Mucosa of descending colon (tissue), 3 donors: Measurements from ENCODE around the gene LRRC70. TPM values are rescaled to one million over a fixed set of nuclear protein-coding genes. Genes with fewer than 3 reads are reported as not detected.

ENCODE experiments used
- ATAC-seq: fragments of 200-7000 bp; cut with Tn5 transposase; one replicate; pipeline ENCODE4 v1.9.1; 2020; ENCODE audit warnings: mild to moderate bottlenecking, moderate library complexity
- DNase-seq, 3 donors: peaks; one replicate each; pipeline ENCODE4 v3.0.0-alpha.2; 2020
- H3K36me3 ChIP-seq: fragments of 200-600 bp; one replicate; pipeline ENCODE4 v1.8.0; 2021; ENCODE audit warnings: low read depth, mild to moderate bottlenecking
- H3K4me1 ChIP-seq: fragments of 200-600 bp; one replicate; pipeline ENCODE4 v1.8.0; 2021; ENCODE audit warnings: low read depth, mild to moderate bottlenecking
- H3K4me3 ChIP-seq: fragments of 200-600 bp; one replicate; pipeline ENCODE4 v1.8.0; 2021; ENCODE audit warnings: mild to moderate bottlenecking
- H3K9me3 ChIP-seq: fragments of 200-600 bp; one replicate; pipeline ENCODE4 v1.8.0; 2021; ENCODE audit warnings: mild to moderate bottlenecking
- CTCF ChIP-seq: fragments of 200-600 bp; IDR thresholded peaks from one replicate; pipeline ENCODE4 v1.8.0; 2022; ENCODE audit warnings: antibody characterized with exemption, mild to moderate bottlenecking
- intact Hi-C, 2 donors: fragments of 100-400 bp; cut with DNase I in 1 of 2; cut with micrococcal nuclease in 1 of 2; formaldehyde crosslinking; loops; one replicate each; pipeline versions ENCODE4 v1.11.0 to v1.11.1; 2022; cut with DNase I, micrococcal nuclease
- total RNA-seq, 3 donors: library from RNA; stranded (reverse); fragmentation: NEBNext Ultra II Directional in 2 of 3; extraction: Animal tissue kit (Norgen Biotek cat#: 25700) in 2 of 3; gene quantifications; one replicate each; pipeline versions ENCODE4 v1.2.1 to v1.2.4, GENCODE V29; 2021 to 2023
- donor health status: DM: no; HTN: no; CAD: no; lungs with moderate emphysema.
- donor health status: DM: no; HTN: no; CAD: no.
- donor health status: DM: no; HTN: yes; CAD: no.

The LRRC70 gene
- total RNA-seq, 3 donors from 2014 or later, result 0.75 to 2.8 (median 1.4) TPM

DNA sequence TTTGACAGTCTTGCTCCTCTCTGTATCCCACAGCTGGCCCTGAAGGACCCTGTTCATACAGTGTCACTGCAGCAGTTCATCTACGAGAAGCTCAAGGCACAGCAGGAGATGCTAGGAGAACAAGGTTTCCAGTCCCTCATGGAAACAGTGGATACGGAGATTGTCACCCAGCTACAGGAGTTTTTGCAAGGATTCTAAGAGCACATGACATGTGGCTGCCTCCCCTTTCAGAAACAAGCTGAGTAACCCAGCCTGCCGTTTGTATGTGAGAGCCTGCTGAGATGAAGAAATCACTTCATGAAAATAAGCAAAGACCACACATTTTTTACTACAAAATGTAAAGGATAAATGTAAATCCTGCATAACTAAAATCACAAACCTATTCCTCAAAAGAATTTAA is 48.5 kb downstream of the LRRC70 start:
- no peak for TF ChIP-seq CTCF
- DNase-seq (no peak), ATAC-seq (no peak)
- Histone ChIP-seq H3K4me1 (no peaks in the 10 kb centered on the region), H3K4me3 (no peak overlapping the region), H3K36me3 (no peaks in the 10 kb centered on the region), H3K9me3 (no peaks in the 10 kb centered on the region)
- intact Hi-C loops, result no loop called here

- intact Hi-C loops, result no loop called here
- H3K4me1 ChIP-seq, result no peaks in the 10 kb centered on the region
- DNase-seq, result no peak
- TF ChIP-seq CTCF, result no peak
- no peaks in the 10 kb centered on the region for H3K9me3 ChIP-seq
- no peak for ATAC-seq
- no peaks in the 10 kb centered on the region for H3K36me3 ChIP-seq
- H3K4me3 ChIP-seq, result no peak overlapping the region
These were observed 49.3 kb downstream of the LRRC70 start for GRCh38 chr5:62627901-62628300.

Other genes starting within 250 kb of the LRRC70 start
- gene DIMT1, start 174.9 kb upstream of the LRRC70 start, total RNA-seq, result 10 to 100 TPM in 2 of 3 donors, 1 to 10 TPM in 1; 8.8 to 19.7 (median 14.6) TPM
- 10 to 100 TPM; 17.6 to 21.9 (median 18.5) TPM for gene IPO11, start 166.1 kb upstream of the LRRC70 start, total RNA-seq